GM18502 (cell line): ENCODE measurements around the gene HIF3A.
"Not testable (repeated sequence)": the region's sequence is repeated elsewhere in the genome, so short reads cannot be mapped to it uniquely, and the experiment has no call there.

Experiments
- ATAC-seq: cut with Tn5 transposase; IDR thresholded peaks from one replicate; pipeline ENCODE4 v1.9.1; 2021; ENCODE audit warnings: mild to moderate bottlenecking; ENCODE audit not compliant: unreplicated experiment, poor library complexity

The HIF3A gene

DNA sequence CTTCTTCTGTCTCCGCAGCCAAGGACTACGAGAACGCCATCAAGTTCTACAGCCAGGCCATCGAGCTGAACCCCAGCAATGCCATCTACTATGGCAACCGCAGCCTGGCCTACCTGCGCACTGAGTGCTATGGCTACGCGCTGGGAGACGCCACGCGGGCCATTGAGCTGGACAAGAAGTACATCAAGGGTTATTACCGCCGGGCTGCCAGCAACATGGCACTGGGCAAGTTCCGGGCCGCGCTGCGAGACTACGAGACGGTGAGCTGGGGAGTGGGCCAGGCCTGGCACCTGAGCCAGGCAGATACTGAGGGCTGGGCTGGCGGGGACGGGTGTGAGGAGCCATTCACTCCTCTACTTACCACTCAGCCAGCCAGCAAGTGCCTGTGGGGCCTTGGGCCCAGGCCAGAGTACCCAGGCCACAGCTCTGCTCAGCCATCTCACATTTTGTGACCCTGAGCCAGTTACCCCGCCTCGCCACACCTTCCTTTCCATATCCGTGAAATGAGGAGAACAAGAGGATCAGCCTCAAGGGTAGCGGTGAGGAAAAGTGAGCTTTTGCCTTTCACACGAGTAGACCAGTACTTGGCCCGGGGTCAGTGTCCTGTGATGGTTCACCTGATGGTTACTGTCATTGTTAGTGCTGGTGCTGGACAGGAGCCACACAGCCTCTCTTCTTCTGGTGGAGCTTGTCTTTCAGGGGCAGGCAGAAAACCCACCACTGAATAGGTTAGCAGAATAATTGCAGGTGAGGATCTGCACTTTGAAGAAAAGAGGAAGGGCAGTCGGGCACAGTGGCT, 57.1 kb downstream of the HIF3A start:
- ATAC-seq = no peak

DNA sequence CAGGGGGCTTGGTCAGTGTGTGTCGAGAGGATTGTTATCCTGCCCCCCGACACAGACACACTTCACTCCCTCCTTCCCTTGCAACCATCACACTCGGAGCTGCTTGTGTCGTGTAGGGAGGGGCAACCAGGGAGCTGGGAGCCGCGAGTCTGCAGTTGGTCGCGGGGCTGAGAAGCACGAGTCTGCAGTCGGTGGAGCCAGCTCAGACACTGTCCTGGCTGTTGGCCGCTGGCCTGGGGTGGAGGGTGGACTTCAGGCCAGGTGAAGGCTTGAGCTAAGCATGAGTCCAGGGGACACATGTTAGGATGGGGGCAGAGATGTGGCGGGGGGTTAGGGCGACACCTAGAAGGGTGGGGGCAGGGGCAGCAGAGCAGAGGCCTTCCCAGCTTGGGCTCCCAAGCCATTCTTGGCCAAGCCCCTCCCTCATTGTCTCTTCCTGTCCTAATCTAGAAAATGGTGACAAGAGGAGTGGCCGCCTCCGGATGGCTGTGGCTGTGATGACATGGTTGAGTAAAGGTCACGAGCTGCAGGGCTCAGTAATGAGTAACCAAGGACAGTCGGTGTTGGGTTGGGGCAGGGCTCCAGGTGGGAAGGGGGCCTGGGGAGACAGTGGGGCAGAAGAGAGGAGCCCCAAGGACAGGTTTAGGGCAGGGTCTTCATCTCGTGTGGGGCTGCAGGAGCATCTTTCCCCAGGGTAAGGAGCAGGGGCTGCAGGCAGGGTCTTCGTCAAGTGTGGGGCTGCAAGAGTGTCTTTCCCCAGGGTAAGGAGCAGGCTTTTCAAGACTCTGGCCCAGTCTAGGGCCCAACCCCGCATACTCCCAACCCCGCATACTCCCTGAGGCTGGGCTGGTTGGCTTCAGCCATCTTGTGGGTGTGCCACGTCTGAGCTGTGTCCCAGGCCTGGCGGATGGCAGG, 58.6 kb downstream of the HIF3A start:
- ATAC-seq = no peak

DNA sequence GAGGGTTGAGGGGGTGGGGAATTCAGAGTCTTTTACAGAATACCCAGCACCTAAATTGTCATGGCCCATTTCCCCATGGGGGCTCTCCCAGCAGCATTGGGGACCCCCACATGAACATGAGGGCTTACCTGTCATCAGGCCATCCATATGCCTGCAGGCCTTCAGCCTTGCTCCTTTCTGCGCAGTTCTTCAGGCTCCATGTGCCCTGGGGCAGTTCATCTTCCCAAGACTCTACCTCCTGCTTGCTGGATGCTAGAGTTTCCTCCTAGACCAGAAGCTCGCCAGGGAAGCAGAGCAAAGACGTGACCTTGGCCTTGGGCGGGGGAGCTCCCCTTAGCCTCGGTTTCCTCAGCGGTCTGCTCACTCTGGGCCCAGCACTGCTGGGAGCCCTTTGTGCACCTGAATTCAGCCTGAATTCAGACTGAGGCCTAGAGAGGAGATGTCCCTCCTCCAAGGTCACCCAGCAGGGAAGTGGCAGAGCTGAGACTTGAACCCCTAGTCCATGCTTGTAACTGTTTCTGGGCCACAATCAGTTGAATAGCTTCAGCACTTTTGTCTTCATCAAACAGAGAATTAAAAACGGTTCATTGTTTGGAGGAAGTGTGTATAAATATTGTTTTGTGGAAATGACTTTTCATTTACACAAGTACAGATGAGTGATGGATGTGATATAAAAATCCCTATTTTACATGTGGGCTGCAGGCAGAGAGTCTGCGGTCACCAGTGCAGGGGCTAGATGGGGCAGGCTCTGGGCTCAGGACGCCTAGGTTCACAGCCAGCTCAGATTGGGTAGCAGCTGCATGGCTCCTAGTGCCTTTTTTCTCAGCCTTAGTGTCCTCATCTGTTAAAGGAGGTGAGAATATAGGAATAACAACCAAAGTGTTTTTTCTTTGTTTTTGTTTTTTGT, 59.6 kb downstream of the HIF3A start:
- no peak for ATAC-seq

DNA sequence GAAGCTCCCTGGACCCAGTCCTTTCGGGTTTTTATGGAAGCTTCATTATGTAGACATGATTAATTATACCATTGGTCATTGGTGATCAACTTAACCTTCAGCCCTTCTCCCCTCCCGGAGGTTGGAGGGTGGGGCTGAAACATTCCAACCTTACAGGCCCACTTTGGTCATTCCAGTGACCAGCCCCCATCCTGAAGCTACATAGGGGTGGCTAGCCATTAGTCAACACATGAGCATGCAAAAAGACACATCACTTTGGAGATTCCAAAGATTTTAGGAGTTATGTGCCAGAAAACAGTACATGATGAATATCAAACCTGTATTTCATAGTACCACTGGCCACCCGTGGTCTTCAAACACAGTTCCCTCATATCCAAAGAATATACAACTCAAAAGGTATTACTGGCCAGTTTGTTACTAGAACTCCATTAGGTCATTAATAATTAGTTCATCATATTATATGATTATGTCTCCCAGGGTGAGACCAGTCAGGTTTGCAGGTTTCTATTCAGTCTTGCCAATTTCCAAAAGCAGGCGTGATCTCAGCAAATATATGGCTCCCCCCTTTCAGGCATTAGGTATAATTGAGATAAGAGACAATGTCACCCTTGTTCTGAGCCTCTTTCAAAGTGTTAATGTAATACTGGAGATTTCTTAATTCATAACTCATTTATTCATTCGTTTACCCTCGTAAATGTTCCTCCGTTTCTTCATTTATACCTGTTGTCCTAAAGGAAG, 61.2 kb downstream of the HIF3A start:
- no peak for ATAC-seq

DNA sequence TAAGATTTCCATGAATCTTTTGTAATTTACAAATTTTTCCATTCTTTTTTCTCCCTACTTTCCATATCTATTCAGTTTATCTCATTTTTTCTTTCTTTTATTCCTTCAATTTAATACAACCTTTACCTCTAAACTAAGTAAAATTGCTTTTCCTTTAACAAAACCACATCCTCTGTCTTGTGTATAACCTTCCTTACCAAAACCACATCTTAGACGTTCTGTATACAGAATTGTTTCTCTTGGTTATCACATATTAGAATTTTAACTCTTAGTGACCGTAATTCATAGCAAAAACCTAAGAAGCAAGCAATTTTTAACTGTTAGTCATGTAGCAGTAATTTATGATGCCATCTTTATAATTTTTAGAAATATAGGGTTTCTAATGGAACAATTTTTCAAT, 65.1 kb downstream of the HIF3A start:
- no peak for ATAC-seq

DNA sequence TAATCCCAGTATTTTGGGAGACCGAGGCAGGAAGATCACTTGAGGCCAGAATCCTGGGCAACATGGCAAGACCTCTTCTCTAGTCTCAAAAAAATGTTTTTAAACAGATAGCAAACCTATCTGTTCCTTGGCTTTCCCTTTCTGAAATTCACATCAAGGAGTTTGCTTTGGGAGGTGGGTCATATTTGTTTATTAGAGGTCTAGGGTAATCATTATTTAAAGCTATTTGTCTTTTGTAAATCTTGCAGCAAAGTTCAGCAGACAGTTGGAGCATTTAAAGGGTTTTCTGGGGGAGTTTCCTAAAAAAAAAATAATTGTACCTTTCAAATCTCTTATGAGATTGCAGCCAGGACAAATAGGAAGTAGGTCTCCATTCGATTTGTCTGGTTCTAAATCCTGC, 67.5 kb downstream of the HIF3A start:
- ATAC-seq = no peak

DNA sequence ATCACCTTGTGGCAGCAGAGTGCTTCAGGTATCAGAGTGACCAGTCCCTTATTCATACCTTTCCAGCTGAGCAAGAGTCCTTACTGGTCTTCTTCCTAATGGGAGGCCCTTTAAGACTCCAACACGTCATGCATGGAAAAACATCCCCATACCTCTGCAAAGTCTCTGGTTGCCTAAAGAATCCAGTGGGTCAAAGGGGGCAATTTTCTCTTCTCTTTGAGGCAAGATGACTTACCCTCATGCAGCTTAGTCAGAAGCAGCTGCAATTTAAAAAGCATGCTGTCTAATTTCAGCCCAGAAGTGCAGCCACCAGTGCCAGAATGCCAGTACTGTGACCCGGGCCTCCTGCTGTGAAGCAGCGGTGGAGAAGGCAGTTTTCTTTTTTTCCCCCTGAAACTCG, 68.7 kb downstream of the HIF3A start:
- ATAC-seq = no peak

DNA sequence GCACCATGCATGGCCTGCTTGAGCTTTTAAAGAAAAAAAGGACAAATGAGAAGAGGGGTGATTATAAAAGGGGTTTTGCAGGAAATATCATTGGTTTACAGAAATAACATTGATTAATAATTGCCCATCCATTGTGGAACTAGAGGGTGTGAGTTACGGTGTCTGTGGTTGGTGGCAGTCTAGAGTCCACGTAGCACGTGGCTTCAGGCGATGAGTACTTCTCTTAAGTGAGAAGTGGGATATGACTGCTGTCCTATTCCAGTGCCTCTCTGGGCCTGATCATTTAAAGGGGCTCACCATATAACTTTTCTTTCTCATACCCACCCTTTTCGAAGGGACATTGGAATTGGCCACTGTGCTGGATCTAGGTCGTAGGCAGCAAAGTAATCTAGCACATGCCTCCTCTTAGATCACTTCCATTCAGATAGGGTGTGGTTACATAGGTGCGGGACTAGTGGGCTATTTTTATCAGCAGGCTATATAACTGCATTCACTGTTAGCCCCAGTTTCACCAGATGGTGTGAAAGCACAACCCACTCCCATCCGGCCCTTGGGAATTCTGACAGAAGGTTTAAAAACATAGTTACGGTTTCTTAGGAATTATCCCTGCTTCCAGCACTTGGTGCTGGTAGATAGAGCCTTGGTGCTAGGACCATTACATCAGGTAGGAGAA, 69.9 kb downstream of the HIF3A start:
- no peak for ATAC-seq

DNA sequence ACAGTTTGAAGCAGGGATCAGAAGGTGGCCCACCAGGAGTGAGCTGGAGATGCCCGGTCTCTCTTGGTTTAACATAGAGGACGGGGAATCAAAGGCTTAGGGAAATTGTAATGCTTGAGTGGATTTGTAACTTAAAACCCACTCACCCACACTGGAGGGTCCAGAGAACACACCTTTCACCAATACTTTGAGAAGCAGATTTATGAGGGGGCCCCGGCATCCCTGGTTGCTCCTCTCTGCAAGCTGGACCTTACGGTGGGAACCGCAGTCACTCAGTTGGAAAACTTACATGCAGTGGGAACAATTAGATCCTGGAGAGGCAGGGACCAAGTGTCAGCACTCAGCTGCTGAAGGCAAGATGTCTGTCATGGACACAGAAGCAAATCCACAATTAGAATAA, 70.6 kb downstream of the HIF3A start:
- no peak for ATAC-seq

DNA sequence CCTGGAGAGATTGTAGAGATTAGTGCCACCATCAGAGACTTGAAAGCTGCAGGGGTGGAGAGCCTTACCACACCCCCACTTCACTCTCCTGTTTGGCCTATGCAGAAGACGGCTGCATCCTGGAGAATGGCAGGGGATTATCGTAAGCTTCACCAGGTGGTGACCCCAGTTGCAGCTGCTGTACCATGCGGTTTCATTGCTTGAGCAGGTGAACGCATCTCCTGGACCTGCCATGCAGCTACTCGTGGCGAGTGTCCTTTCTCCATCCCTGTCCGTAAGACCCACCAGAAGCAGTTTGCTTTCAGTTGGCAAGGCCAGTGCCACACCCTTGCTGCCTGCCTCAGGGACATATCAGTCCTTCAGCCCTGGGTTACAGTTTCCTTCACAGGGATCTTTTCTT, 71.3 kb downstream of the HIF3A start:
- no peak for ATAC-seq

DNA sequence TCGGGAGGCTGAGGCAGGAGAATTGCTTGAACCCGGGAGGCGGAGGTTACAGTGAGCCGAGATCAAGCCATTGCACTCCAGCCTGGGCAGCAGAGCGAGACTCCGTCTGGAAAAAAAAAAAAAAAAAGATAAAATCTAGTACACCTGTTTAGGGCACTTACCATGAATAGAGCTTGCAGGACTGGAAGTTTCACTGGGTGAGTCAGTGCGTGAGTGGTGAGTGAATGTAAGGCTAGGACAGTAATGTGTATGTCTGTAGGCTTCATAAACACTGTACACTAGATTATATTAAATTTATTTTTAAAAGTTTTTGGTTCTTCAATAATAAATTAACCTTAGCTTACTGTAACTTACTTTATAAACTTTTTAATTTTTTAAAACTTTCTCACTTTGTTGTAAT, 73.0 kb downstream of the HIF3A start:
- ATAC-seq = no peak

DNA sequence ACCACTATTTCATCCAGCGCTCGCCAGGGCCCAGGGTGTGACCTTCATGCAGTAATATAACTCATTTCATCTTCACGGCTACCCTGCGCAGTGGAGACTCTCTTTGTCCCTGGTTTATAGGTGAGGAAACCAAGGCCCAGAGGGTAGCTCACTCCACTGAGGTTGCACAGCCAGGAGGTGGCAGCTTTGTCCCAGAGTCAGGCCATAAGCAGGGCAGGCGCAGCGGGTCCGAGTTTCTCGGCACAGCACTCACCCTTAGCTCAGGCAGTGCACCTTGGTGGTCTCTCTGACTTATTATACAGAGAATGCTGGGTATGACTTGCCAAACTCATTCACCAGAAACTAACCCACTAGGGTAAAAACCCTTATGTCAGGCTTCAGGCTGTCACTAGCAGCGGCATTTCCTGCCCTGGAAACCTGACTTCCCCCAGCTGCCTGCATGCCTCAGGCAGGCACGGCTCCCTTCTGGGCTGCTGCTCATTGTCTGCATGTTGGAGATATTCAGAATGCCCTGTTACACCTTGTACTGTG, 74.6 kb downstream of the HIF3A start:
- no peak for ATAC-seq

DNA sequence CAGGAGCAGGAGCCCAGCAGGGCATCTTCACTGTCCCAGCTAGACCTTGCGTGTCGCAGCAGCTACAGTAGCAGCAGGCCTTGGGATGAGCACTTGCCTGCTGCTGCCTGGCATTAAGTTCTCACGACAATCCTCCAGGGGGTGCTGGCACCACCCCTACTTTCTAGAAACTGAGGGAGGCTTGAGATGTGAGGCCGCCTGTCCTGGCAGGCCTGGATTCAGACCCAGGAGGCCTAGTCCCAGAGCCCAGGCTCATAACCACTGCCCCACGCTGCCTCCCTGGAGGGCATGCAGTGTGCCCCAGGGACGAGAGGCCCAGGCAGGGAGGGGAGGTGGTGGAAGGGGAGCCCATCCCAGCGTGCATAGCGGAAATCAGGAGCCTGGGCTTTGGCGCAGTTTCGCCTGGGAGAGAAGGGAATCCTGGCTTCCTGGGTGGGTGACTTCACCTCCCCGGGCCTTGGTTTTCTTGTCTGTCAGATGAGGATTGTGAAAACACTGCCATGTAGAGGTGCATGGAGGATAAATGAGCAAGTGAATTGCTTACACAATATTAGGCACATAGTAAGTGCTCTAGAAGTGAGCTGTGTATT, 76.2 kb downstream of the HIF3A start:
- ATAC-seq = no peak

DNA sequence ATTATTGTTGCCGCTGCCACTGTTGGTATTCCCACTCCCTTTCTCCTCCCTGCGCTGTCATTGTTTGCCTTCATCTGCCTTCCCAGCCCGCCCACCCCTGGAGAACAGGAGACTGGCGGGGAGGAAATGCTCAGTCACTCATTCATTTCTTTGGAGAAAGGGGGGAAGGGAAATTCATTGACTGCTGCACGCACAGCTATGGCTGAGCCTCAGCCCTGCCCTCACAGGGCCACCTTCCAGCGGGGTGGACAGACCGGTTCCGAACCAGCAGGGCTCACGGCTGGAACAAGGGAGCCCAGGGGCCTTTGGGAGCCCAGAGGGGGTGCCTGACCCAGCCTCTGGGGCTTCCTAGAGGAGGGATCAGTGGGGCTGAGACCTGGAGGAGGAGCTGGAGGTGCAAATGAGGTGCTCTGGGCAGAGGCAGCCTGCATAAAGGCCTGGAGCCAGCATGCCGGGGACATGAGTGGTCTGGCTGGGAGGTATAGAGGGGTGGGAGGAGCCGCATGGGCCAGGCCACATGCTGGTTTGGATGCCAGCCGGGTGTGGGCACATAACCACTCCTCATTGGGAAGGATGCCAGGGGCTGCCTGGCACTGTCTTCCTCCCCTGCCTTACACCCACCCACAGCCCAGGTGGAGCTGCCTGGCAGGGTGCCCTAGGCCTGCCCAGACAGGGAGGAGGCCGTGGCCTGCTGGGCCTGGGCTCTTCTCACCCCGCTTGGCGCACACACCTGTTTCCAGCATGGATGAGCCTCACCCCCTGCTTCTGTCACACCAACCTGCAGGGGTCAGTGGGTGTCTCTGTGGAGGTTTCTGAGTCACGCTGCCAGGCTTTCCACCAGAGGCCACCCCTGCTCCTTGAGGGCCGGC, 76.9 kb downstream of the HIF3A start:
- no peak for ATAC-seq

DNA sequence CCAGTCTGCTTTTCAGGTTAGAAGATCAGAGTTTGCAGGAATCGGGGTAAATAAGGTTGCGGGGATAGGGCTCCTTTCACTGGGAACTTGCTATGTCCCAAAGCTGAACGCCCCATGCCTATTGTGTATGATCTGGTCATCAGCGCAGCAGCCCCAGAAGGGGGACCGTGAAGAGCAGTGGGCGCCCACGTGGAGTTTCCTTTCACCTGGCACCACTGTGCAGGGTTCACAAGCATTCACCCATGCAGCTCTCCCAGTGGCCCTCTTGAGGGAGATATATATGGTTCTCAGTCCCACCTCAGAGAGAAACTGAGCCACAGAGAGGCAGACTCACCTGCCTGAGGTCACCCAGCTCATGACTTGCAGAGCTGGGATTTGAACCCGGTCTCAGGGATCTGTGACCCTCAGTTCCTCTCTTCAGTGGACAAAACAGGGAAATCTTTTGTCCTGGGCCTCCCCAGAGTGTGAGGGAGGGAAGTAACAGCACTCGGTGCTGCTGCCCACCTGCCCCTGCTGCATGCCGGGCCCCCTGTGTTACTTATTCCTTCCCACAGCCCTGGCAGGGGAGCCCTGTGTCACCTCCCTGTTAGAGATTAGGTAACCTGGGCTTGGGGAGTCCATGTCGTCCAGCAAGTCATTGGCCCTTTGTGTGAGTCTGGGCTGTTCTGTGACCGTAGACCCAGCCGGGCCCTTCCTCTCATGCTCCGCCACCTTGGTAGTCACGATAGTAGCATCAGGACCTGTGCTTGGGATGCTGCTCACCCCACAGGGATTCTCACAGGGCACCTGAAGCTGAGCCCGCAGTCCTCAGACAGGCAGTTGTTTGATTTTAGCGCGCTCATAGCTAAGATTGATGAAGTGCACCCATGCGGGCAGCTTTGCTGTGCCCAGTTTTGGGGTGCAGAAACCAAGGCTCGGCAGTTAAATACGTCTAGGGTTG, 78.0 kb downstream of the HIF3A start:
- ATAC-seq = no peak

DNA sequence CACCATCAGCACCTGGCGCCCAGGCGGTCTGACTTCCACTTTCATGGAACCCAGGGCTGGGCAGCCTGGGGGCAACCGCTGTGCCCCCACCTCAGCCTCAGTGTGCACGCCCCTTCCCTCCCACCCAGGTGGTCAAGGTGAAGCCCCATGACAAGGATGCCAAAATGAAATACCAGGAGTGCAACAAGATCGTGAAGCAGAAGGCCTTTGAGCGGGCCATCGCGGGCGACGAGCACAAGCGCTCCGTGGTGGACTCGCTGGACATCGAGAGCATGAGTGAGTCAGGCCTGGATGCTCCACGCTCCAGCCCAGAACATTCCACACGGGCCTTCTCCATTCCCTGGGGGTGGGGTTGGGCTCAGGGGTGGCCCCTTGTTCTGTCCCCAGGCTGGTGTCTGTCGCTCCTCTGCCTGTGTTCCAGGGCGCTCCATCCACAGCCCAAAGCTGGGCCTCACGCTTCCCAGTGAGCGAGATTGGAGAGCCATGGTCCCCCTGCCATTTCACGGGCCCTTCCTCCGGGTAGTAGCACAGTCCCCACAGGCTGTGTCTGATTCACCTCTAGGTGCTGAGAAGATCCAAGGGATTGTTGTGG, 78.7 kb downstream of the HIF3A start:
- not testable (repeated sequence) for ATAC-seq
